ENCODE data around the gene FHOD3. TPM values are rescaled to one million over a fixed set of nuclear protein-coding genes. Genes with fewer than 3 reads are reported as not detected.
A peak's percentile ranks its signal among the peaks of the same experiment; 100 is the strongest.

The FHOD3 gene
- polyA plus RNA-seq, 1 experiment: 41.1 TPM

DNA sequence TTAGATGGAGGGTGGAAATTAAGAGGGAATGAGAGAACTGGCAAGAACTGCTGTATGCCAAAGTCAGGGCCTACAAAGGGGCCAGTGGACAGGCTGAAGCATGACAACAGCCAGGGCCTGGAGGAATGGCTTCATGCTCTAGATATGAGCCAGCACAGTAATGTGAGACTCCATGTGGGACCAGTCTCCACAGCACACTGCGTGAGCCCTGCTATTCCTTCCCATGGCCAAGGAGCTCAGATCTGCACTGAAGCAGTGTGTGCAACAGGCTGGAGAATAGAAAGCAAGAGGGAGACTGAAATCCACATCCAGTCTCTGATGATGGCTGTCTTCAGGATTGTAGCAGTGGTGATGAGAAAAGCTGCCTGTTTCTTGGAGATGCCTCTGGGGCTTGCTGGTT lies 368.4 kb downstream of the FHOD3 start:
- DNase-seq (ENCODE audit: low read depth, low spot score): no peak
- CTCF ChIA-PET: interaction anchor here (1.1 kb wide), 1 partner anchor 16 kb away, joined by 3 read pairs; no protein-coding TSS in a partner anchor
- Histone ChIP-seq H3K27ac (ENCODE audit: low read depth, low read length) (no peak overlapping the region), H3K4me3 (ENCODE audit: low read depth, low read length) (no peak overlapping the region), H3K27me3 (ENCODE audit: control insufficient read depth, insufficient read depth, low read length) (no peaks in the 10 kb centered on the region), H3K9me3 (ENCODE audit: control insufficient read depth, insufficient read depth, low read length) (no peaks in the 10 kb centered on the region)
- POLR2A ChIA-PET: no interaction called here
- TF ChIP-seq, protein P1, sequence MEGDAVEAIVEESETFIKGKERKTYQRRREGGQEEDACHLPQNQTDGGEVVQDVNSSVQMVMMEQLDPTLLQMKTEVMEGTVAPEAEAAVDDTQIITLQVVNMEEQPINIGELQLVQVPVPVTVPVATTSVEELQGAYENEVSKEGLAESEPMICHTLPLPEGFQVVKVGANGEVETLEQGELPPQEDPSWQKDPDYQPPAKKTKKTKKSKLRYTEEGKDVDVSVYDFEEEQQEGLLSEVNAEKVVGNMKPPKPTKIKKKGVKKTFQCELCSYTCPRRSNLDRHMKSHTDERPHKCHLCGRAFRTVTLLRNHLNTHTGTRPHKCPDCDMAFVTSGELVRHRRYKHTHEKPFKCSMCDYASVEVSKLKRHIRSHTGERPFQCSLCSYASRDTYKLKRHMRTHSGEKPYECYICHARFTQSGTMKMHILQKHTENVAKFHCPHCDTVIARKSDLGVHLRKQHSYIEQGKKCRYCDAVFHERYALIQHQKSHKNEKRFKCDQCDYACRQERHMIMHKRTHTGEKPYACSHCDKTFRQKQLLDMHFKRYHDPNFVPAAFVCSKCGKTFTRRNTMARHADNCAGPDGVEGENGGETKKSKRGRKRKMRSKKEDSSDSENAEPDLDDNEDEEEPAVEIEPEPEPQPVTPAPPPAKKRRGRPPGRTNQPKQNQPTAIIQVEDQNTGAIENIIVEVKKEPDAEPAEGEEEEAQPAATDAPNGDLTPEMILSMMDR (IDR thresholded peaks at IDR 0.05; ENCODE audit: low read depth, low read length): no peak

DNA sequence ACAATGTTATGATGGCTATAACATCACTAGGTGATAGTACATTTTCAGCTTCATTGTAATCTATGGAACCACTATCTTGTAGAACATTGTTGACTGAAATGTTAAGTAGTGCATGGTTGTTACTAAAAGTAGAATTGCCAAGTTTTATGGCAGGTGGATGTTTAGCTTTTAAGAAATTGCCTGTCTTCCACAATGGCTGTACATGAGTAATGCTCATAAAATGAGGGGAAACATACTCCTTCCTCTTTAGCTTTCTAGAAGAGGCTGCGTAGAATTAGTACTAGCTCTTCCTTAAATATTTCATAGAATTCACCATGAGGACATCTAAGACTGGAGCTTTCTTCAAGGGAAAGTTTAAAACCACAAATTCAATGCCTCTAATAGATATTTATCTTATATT lies 370.3 kb downstream of the FHOD3 start:
- ChIA-PET CTCF (interaction anchor here (0.6 to 2.5 kb wide), 2 partner anchors 20 to 572 kb away, joined by 3 to 18 read pairs; no protein-coding TSS in a partner anchor), POLR2A (no interaction called here)
- TF ChIP-seq, protein P1 (IDR thresholded peaks at IDR 0.05; ENCODE audit: low read depth, low read length): no peak
- Histone ChIP-seq H3K9me3 (ENCODE audit: control insufficient read depth, insufficient read depth, low read length) (no peaks in the 10 kb centered on the region), H3K27ac (ENCODE audit: low read depth, low read length) (no peak overlapping the region), H3K27me3 (ENCODE audit: control insufficient read depth, insufficient read depth, low read length) (no peaks in the 10 kb centered on the region), H3K4me3 (ENCODE audit: low read depth, low read length) (no peak overlapping the region)
- DNase-seq (ENCODE audit: low read depth, low spot score): no peak

DNA sequence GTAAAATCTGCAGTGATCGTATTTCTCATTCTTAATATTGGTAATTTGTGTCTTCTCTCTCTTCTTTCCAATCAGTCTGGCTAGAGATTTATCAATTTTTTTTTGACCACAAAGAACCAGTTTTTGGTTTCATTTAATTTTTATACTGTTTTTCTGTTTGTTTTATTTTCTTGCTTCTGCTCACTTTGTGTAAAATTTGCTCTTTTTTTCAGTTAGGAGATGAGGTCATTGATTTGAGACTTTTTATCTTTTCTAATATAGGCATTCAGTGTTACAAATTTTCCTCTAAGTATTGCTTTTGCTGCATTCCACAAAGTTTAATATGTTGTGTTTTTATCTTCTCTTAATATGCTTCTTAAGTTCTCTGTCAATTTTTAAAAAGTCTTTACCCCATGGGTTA lies 370.8 kb downstream of the FHOD3 start:
- ChIA-PET POLR2A (no interaction called here), CTCF (interaction anchor here (0.6 to 2.5 kb wide), 2 partner anchors 19 to 573 kb away, joined by 3 to 18 read pairs; no protein-coding TSS in a partner anchor)
- H3K4me3 ChIP-seq (ENCODE audit: low read depth, low read length): no peak overlapping the region
- no peak for DNase-seq (ENCODE audit: low read depth, low spot score)
- no peaks in the 10 kb centered on the region for H3K27me3 ChIP-seq (ENCODE audit: control insufficient read depth, insufficient read depth, low read length)
- no peaks in the 10 kb centered on the region for H3K9me3 ChIP-seq (ENCODE audit: control insufficient read depth, insufficient read depth, low read length)
- TF ChIP-seq, protein P1 (IDR thresholded peaks at IDR 0.05; ENCODE audit: low read depth, low read length): no peak
- H3K27ac ChIP-seq (ENCODE audit: low read depth, low read length): no peak overlapping the region

DNA sequence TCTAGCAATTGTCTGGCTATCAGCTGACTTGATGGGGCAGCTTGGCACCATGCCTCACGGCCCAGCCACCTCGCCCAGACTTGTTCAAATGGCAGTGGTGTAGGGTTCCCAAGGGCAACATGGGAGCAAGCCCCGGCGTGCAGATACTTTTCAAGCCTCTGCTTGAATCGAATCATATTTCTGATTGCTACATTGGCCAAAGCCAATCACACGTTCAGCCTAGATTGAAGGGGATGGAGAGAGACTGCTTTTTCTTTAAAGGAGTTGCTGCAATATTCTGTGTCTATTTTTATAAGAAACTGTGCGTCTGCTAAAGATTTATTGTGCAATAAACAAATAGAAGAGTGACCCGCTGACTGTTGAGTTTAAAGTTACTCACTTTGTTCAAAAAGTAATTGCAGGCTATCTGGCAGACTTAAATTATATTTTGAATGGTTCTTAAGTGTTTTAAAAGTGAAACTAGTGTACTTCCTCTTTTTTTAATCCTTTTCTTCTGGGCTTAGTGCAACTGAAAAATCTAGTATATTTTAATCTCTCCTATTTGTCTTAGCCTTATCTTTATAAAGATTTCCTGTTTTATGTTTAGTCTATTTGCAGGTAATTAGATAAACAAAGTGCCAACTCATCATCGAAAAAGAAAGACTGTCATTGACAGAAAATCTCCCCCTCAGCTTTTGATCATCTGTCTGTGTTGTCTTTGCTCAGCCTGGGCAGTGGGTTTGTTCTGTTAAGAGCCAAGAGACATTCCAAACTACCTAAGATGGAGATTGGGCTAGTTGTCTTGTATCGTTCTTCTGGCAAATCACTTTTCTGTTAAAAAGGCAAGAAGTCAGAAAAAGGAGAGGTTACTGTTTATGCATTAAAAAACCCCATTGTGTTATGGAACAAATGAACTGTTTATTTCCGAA lies 375.2 kb downstream of the FHOD3 start:
- Histone ChIP-seq H3K4me3 (ENCODE audit: low read depth, low read length) (peak overlapping the region; percentile 40), H3K27me3 (ENCODE audit: control insufficient read depth, insufficient read depth, low read length) (no peaks in the 10 kb centered on the region), H3K27ac (ENCODE audit: low read depth, low read length) (peak overlapping the region; percentile 55), H3K9me3 (ENCODE audit: control insufficient read depth, insufficient read depth, low read length) (no peaks in the 10 kb centered on the region)
- DNase-seq (ENCODE audit: low read depth, low spot score): no peak
- POLR2A ChIA-PET: no interaction called here
- TF ChIP-seq, protein P1 (IDR thresholded peaks at IDR 0.05; ENCODE audit: low read depth, low read length): no peak
- CTCF ChIA-PET: interaction anchor here (0.6 to 3.7 kb wide), 3 partner anchors 15 to 84 kb away, joined by 3 to 31 read pairs (median 5); no protein-coding TSS in a partner anchor

DNA sequence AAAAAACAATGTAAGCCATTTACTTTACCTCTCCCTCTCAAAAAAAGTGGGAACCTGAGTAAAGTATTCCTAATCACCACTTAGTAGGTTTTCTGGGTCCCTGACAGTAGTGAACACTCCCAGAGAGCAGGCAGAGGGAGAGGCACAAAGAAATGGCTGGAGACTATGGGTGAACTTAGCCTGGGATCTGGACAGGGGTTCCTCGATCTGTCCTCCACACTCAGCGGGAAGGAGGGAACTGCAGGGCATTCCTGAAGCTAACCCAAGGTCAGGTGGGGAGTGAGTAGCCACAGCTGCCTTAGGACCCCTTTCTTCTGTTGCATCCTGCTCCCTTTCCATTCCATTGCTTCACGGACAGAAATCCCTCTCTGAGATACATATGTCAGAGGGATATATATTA lies 375.9 kb downstream of the FHOD3 start:
- H3K27ac ChIP-seq (ENCODE audit: low read depth, low read length): no peak overlapping the region
- POLR2A ChIA-PET: no interaction called here

More for the DNA sequence above, 375.9 kb downstream of the FHOD3 start:
- Histone ChIP-seq H3K4me3 (ENCODE audit: low read depth, low read length) (no peak overlapping the region), H3K9me3 (ENCODE audit: control insufficient read depth, insufficient read depth, low read length) (no peaks in the 10 kb centered on the region), H3K27me3 (ENCODE audit: control insufficient read depth, insufficient read depth, low read length) (no peaks in the 10 kb centered on the region)
- TF ChIP-seq, protein P1 (IDR thresholded peaks at IDR 0.05; ENCODE audit: low read depth, low read length): no peak
- CTCF ChIA-PET: interaction anchor here (3.7 kb wide), 1 partner anchor 14 kb away, joined by 31 read pairs; no protein-coding TSS in a partner anchor
- DNase-seq (ENCODE audit: low read depth, low spot score): no peak

All from AG04450 (cell line).